HG02678 (cell line): ENCODE results near the gene PTPRN2.
"Not testable (repeated sequence)": the region's sequence is repeated elsewhere in the genome, so short reads cannot be mapped to it uniquely, and the experiment has no call there.

Experiments used
- ATAC-seq: cut with Tn5 transposase; IDR thresholded peaks from one replicate; pipeline ENCODE4 v1.9.1; 2021; ENCODE audit warnings: mild to moderate bottlenecking, moderate library complexity; ENCODE audit not compliant: unreplicated experiment

The PTPRN2 gene

DNA sequence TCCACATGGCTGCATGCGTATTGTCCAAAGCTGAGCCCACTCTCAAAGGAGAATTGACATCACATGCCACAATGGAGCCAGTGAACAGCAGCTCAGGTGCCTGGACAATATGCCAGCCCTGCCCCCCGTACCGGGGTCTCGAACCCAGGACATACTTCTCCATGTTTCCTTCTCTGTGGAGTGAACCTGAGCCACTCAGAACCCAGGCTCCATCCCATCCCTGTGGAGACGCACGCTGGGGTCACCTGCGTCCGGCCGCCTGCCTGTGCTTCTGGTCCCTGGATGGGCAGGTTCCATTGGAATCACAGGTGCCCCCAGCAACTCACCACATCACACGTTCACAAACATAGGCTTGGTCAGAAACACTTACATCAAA, 1021.0 kb downstream of the PTPRN2 start:
- ATAC-seq = no peak

- ATAC-seq = no peak
Measured at GRCh38 chr7:157565981-157566630, 1021.5 kb downstream of the PTPRN2 start.

DNA sequence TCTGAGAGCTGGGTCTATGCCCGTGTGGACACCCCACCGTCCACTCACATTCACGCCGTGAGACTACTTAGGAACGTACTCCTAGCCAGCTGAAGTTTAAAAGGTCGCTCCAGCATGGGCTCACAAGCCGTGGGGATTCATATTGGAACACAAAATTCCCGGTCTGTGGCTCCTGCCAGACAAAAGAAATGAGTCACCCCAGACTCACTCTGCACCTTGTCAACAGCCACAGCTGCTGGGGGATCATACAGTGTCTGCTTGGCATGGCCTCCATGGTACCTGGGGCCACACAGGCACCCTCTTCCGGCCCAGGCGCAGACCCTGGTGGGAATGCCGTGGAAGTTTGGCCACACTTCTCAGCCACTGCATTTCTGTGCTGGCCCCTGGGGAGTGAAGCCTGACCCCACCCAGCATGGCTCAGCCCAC, 1022.4 kb downstream of the PTPRN2 start:
- ATAC-seq = no peak

DNA sequence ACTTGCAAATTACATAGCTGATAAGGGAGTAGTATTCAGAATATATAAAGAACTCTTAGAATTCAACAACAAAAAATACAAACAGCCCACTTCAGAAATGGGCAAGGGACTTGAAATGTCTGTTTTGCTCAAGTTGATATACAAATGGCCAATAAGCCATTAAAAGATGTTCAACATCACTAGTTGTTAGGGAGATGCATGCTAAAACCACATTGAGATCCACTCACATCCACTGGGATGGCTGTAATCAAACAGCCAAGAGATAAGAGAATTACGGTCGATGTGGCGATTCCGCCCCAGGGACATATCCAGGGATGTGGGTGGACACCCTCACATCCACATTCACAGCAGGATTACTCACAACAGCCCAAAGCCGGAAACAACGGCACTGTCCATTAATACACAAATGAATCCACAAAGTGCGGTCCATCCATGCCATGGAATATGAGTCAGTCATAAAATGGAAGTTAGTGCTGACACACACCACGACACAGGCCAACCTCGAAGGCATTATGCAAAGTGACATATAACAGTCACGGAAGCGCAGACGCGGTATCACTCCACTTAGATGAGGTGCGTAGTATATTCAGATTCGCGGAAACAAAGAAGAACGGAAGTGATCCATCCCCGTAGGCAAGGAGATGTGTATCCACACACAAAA, 1023.0 kb downstream of the PTPRN2 start:
- no peak for ATAC-seq

DNA sequence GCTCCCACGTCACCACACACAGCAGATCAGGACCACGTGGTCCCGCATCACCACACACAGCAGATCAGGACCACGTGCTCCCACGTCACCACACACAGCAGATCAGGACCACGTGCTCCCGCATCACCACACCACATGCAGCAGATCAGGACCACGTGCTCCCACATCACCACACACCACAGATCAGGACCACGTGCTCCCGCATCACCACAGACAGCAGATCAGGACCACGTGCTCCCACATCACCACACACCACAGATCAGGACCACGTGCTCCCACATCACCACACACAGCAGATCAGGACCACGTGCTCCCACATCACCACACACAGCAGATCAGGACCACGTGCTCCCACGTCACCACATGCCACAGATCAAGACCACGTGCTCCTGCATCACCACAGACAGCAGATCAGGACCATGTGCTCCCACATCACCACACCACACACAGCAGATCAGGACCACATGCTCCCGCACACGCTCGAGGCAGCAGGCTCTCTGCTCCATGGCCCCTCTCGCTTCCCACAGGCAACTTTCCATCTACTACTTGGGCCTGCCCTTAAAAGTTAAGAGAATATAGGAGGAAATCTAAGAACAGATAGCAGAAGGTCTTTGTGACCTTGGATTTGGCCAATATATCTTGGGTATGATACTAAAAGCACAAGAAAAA, 1024.0 kb downstream of the PTPRN2 start:
- not testable (repeated sequence) for ATAC-seq

DNA sequence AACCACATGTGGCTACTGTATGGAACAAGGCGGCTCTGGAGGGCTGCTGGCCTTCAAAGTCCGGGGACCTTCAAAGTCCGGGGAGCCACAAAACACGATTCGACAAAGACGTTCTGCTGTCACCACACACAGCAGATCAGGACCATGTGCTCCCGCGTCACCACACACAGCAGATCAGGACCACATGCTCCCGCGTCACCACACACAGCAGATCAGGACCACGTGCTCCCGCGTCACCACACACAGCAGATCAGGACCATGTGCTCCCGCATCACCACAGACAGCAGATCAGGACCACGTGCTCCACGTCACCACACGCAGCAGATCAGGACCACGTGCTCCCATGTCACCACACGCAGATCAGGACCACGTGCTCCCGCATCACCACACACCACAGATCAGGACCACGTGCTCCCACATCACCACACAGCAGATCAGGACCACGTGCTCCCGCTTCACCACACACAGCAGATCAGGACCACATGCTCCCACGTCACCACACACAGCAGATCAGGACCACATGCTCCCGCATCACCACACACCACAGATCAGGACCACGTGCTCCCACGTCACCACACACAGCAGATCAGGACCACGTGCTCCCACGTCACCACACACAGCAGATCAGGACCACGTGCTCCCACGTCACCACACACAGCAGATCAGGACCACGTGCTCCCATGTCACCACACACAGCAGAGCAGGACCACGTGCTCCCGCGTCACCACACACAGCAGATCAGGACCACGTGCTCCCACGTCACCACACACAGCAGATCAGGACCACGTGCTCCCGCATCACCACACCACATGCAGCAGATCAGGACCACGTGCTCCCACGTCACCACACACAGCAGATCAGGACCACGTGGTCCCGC, 1024.9 kb downstream of the PTPRN2 start:
- ATAC-seq = not testable (repeated sequence)

DNA sequence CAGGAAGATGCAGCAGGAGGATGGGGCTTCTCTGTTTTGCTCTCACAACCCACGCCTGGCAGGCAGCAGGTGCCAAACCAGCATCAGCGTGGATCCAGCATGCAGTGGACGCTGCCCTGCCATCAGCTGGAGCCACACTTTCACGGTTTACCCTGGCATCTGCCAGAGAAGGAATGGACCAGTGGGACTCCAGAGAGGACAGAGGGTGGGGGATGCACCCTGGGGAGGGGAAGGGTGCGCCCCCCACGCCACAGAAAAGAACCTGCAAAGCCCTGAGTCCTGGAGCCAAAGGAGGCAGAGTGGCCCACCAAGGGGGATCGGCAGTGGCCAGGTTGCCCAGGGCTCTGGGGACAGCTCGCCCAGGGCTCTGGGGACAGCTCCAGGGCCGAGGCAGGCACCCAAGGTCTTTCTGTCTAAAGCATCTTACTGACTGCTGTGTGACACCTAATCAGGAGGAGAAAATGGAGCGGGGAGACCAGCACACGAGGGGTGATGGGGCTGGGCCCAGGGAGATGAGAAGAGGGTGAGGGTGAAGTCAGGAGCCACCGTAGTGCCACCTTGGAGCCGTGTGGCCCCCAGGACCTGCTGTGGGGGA, 1025.7 kb downstream of the PTPRN2 start:
- ATAC-seq = no peak

GRCh38 chr7:157561523-157561785, 1026.2 kb downstream of the PTPRN2 start:
- ATAC-seq = no peak

DNA sequence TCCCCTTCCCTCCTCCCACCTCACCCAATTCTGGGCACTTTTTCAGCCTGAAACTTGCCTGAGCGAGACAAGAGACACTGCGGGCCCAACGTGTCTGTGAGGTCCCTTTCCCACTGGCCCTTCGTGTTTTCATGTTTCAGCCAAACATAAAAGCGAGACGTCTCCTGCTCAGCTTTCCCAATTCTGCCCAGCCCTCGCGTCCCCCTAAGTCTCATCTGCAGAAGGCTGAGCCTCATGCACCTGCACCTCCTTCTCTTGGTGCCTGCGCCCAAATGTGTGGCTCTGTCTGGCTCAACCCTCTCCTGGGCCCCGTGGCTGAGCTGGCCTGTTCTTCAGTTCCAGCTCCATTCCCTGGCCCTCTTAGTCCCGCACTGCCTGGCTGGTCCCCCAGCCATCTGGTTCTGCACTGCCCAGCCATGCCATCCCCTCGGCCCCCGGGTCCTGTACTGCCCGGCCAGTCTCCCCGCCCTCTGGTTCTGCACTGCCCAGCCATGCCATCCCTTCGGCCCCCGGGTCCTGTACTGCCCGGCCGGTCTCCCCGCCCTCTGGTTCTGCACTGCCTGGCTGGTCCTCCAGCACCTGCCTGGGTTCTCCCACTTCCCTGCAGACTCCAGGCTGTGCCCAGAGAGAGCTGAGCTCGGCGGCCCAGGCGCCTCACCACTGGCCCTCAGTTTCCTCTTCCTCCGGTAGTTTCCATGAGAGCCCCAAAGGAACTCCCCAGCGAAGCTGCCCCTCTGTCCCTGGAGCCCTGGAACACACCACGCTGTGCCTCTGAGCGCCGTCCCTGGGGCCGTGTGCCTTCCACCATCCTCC, 1026.7 kb downstream of the PTPRN2 start:
- ATAC-seq = no peak

- ATAC-seq = no peak
Measured at GRCh38 chr7:157560258-157560654, 1027.4 kb downstream of the PTPRN2 start.

GRCh38 chr7:157559596-157560257, 1027.9 kb downstream of the PTPRN2 start:
- no peak for ATAC-seq

DNA sequence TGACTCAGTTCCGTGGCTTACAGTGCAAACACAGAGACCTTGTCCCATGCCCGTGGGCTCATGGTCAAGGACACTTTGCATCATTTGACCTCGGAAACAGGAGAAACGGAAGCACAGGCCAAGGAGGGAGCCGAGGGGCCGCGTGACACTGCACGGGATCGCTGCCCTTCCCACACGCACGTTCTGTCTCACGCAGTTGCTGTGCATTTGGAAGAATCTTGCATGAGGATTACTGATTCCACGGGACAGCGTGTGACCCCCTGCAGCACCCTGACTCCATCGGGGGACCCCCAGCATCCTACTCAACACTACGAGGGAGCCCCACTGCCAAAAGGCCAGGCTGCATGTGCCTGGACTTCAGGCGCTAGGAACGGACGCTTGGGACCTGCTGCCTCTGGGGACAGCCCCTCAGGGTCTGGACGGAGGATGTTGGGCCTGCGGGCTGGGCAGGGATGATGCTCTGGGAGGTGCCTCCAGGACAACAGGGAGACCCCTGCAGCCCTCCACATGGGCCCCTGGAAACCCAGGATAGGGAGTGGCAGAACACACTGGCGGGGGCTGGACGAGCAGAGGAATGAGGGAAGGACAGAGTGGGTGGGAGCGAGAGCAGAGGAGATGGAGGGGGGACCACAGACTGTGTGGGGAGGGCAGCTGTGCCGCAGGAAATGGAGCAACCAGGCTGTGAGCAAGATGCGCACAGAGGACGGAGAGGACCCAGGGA, 1028.6 kb downstream of the PTPRN2 start:
- ATAC-seq = no peak

GRCh38 chr7:157558516-157558874, 1029.1 kb downstream of the PTPRN2 start:
- no peak for ATAC-seq

DNA sequence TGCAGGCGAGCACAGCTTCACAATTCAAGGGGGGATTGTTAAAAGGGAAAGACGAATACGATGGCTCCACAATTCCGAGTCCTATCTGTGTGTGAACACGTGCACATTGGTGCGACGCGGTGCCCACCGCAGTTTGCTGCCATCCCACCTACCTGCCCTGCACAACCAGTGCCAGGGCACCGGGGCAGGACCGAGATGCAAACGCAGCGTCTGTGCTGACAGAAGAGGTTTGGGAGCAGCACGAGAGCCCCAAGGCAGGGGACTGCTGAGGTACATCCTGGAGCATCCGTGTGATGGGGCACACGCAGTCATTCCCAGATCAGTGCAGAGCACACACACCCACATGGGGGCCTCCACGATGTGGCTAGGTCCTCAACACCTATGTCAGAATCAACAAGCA, 1029.6 kb downstream of the PTPRN2 start:
- ATAC-seq = no peak

- no peak for ATAC-seq
Measured at GRCh38 chr7:157557263-157557662, 1030.4 kb downstream of the PTPRN2 start.

GRCh38 chr7:157556642-157556944, 1031.0 kb downstream of the PTPRN2 start:
- ATAC-seq = no peak

- ATAC-seq = no peak
Measured at GRCh38 chr7:157555944-157556641, 1031.5 kb downstream of the PTPRN2 start.

- ATAC-seq = no peak
Measured at GRCh38 chr7:157555313-157555712, 1032.3 kb downstream of the PTPRN2 start.
